Glutamatergic neuron (in vitro differentiated cells): ENCODE measurements around the gene KMT2A. TPM values are rescaled to one million over a fixed set of nuclear protein-coding genes. Genes with fewer than 3 reads are reported as not detected.

Experiments used
- DNase-seq: peaks from one replicate; pipeline ENCODE4 v3.0.0; 2022
- H3K27ac Mint-ChIP-seq: one replicate; pipeline ENCODE4 v1.8.0; 2020; ENCODE audit warnings: mild to moderate bottlenecking, mixed read lengths, inconsistent platforms; ENCODE audit not compliant: unreplicated experiment
- H3K27me3 Mint-ChIP-seq: one replicate; pipeline ENCODE4 v1.8.0; 2020; ENCODE audit warnings: mild to moderate bottlenecking, moderate library complexity, mixed read lengths, inconsistent platforms; ENCODE audit not compliant: unreplicated experiment
- H3K36me3 Mint-ChIP-seq: one replicate; pipeline ENCODE4 v1.8.0; 2020; ENCODE audit warnings: mild to moderate bottlenecking, mixed read lengths, inconsistent platforms; ENCODE audit not compliant: unreplicated experiment
- H3K4me1 Mint-ChIP-seq: one replicate; pipeline ENCODE4 v1.8.0; 2020; ENCODE audit warnings: mild to moderate bottlenecking, low read depth, mixed read lengths, inconsistent platforms; ENCODE audit not compliant: unreplicated experiment
- H3K4me3 Mint-ChIP-seq: one replicate; pipeline ENCODE4 v1.8.0; 2020; ENCODE audit warnings: mild to moderate bottlenecking, mixed read lengths, inconsistent platforms; ENCODE audit not compliant: unreplicated experiment
- H3K9me3 Mint-ChIP-seq: one replicate; pipeline ENCODE4 v1.8.0; 2020; ENCODE audit warnings: mild to moderate bottlenecking, moderate library complexity, mixed read lengths, inconsistent platforms; ENCODE audit not compliant: unreplicated experiment
- CTCF ChIP-seq: fragments of 200-600 bp; sonication (generic); IDR thresholded peaks from one replicate; pipeline ENCODE4 v1.5.0; 2021; ENCODE audit not compliant: partially characterized antibody, unreplicated experiment
- total RNA-seq: library from RNA; stranded (reverse); fragmentation: NEBNext Ultra II Directional; extraction: Animal tissue kit (Norgen Biotek cat#: 25700); gene quantifications from one replicate; pipeline ENCODE4 v1.2.1, GENCODE V29; 2021; ENCODE audit not compliant: unreplicated experiment

The KMT2A gene
- total RNA-seq, 1 donor from 2014 or later = 132 TPM

GRCh38 chr11:118514103-118514502, 77.8 kb downstream of the KMT2A start:
- H3K36me3 Mint-ChIP-seq = peaks cover 7% of the 10 kb centered on the region
- no peak overlapping the region for H3K4me3 Mint-ChIP-seq
- H3K27ac Mint-ChIP-seq = no peak overlapping the region

GRCh38 chr11:118519549-118519948, 83.3 kb downstream of the KMT2A start:
- no peaks in the 10 kb centered on the region for H3K27me3 Mint-ChIP-seq
- no peak for DNase-seq
- H3K9me3 Mint-ChIP-seq = no peaks in the 10 kb centered on the region
- H3K4me3 Mint-ChIP-seq = no peak overlapping the region
- no peaks in the 10 kb centered on the region for H3K4me1 Mint-ChIP-seq
- H3K27ac Mint-ChIP-seq = no peak overlapping the region
- TF ChIP-seq CTCF = no peak
- no peaks in the 10 kb centered on the region for H3K36me3 Mint-ChIP-seq

More at GRCh38 chr11:118514103-118514502, 77.8 kb downstream of the KMT2A start:
- no peak for TF ChIP-seq CTCF
- Mint-ChIP-seq H3K9me3 (peaks cover 3% of the 10 kb centered on the region), H3K4me1 (no peaks in the 10 kb centered on the region), H3K27me3 (no peaks in the 10 kb centered on the region)
- DNase-seq = no peak

GRCh38 chr11:118521892-118522311, 85.6 kb downstream of the KMT2A start:
- Mint-ChIP-seq H3K27me3 (no peaks in the 10 kb centered on the region), H3K4me3 (no peak overlapping the region), H3K4me1 (no peaks in the 10 kb centered on the region), H3K36me3 (no peaks in the 10 kb centered on the region), H3K27ac (no peak overlapping the region), H3K9me3 (no peaks in the 10 kb centered on the region)
- no peak for TF ChIP-seq CTCF
- no peak for DNase-seq

GRCh38 chr11:118522571-118523072, 86.3 kb downstream of the KMT2A start:
- H3K27me3 Mint-ChIP-seq = peaks cover 4% of the 10 kb centered on the region
- H3K4me3 Mint-ChIP-seq = no peak overlapping the region
- no peak overlapping the region for H3K27ac Mint-ChIP-seq

More at GRCh38 chr11:118522571-118523072, 86.3 kb downstream of the KMT2A start:
- Mint-ChIP-seq H3K36me3 (no peaks in the 10 kb centered on the region), H3K9me3 (no peaks in the 10 kb centered on the region), H3K4me1 (no peaks in the 10 kb centered on the region)
- TF ChIP-seq CTCF = no peak
- DNase-seq = no peak
